CD14-positive monocyte (primary cell): ENCODE measurements around the gene SHROOM2. TPM values are rescaled to one million over a fixed set of nuclear protein-coding genes. Genes with fewer than 3 reads are reported as not detected.

Experiments
- DNase-seq, 3 donors: peaks; one replicate each; pipeline ENCODE4 v3.0.0-alpha.2; 2011 to 2022
- H2AFZ ChIP-seq: 2 replicates; pipeline ENCODE4 v1.6.0; 2012; ENCODE audit warnings: mild to moderate bottlenecking, low read depth, low read length, inconsistent platforms; ENCODE audit not compliant: insufficient read depth, poor library complexity, severe bottlenecking
- H3K27ac ChIP-seq, 2 donors: 1 replicate in 1 of 2; 2 replicates in 1 of 2; pipeline ENCODE4 v1.5.1; 2012 to 2013; ENCODE audit warnings: low read length in 2 of 2, control low read depth in 1 of 2, inconsistent platforms in 1 of 2, low read depth in 1 of 2, mild to moderate bottlenecking in 1 of 2
- H3K27me3 ChIP-seq, 2 donors: one replicate each; pipeline versions ENCODE4 v1.6.0 to v1.6.1; 2011 to 2013; ENCODE audit warnings: low read length in 2 of 2; ENCODE audit not compliant: control insufficient read depth in 2 of 2, insufficient read depth in 2 of 2
- H3K36me3 ChIP-seq, 2 donors: replicated peaks in 1 of 2; 1 replicate in 1 of 2; 2 replicates in 1 of 2; pipeline versions ENCODE4 v1.5.1 to v1.6.1; 2012 to 2013; ENCODE audit warnings: low read length in 2 of 2, control low read depth in 1 of 2, inconsistent platforms in 1 of 2, mild to moderate bottlenecking in 1 of 2; ENCODE audit not compliant: insufficient read depth in 2 of 2, control insufficient read depth in 1 of 2
- H3K4me1 ChIP-seq, 2 donors: 1 replicate in 1 of 2; 2 replicates in 1 of 2; pipeline versions ENCODE4 v1.5.1 to v1.6.1; 2012 to 2013; ENCODE audit warnings: low read length in 2 of 2, control low read depth in 1 of 2, inconsistent platforms in 1 of 2, mild to moderate bottlenecking in 1 of 2, moderate library complexity in 1 of 2; ENCODE audit not compliant: insufficient read depth in 2 of 2, control insufficient read depth in 1 of 2
- H3K4me2 ChIP-seq: replicated peaks from 2 replicates; pipeline ENCODE3; 2012; ENCODE audit warnings: low read length, moderate library complexity, mild to moderate bottlenecking; ENCODE audit not compliant: poor library complexity, severe bottlenecking; ENCODE audit errors: extremely low read depth
- H3K4me3 ChIP-seq, 3 experiments: fragments of 200-600 bp in 1 of 3; sonication (generic) in 1 of 3; replicated peaks in 1 of 3; 1 replicate in 2 of 3; 2 replicates in 1 of 3; pipeline ENCODE4 v1.5.1; 2011 to 2013; ENCODE audit warnings: low read length in 3 of 3, mild to moderate bottlenecking in 3 of 3, control low read depth in 2 of 3, low read depth in 2 of 3, inconsistent platforms in 1 of 3, moderate library complexity in 1 of 3
- H3K79me2 ChIP-seq: 2 replicates; pipeline ENCODE4 v1.6.0; 2012; ENCODE audit warnings: mild to moderate bottlenecking, control low read depth, inconsistent platforms, low read length, moderate library complexity; ENCODE audit not compliant: insufficient read depth
- H3K9ac ChIP-seq: 2 replicates; pipeline ENCODE4 v1.6.0; 2017; ENCODE audit warnings: low read length, mild to moderate bottlenecking; ENCODE audit not compliant: insufficient read depth, poor library complexity, severe bottlenecking
- H3K9me3 ChIP-seq, 2 donors: replicated peaks in 1 of 2; 1 replicate in 1 of 2; 2 replicates in 1 of 2; pipeline versions ENCODE4 v1.5.1 to v1.6.1; 2012 to 2013; ENCODE audit warnings: low read length in 2 of 2, control low read depth in 1 of 2; ENCODE audit not compliant: control insufficient read depth in 1 of 2, insufficient read depth in 1 of 2
- H4K20me1 ChIP-seq: 2 replicates; pipeline ENCODE4 v1.6.0; 2012; ENCODE audit warnings: mild to moderate bottlenecking, low read length, control low read depth, moderate library complexity; ENCODE audit not compliant: insufficient read depth
- H3K27ac Mint-ChIP-seq, 7 donors: one replicate each; pipeline ENCODE4 v1.8.0; 2020; ENCODE audit warnings: mild to moderate bottlenecking in 7 of 7, mixed read lengths in 7 of 7, moderate library complexity in 6 of 7, inconsistent platforms in 2 of 7
- H3K27me3 Mint-ChIP-seq, 3 donors: one replicate each; pipeline ENCODE4 v1.8.0; 2021 to 2022; ENCODE audit warnings: low read depth in 3 of 3, mild to moderate bottlenecking in 3 of 3, mixed read lengths in 3 of 3, moderate library complexity in 3 of 3, inconsistent platforms in 1 of 3
- H3K36me3 Mint-ChIP-seq, 2 donors: one replicate each; pipeline ENCODE4 v1.8.0; 2020; ENCODE audit warnings: mixed read lengths in 2 of 2, inconsistent platforms in 1 of 2, mild to moderate bottlenecking in 1 of 2
- H3K4me1 Mint-ChIP-seq: one replicate; pipeline ENCODE4 v1.8.0; 2020; ENCODE audit warnings: mild to moderate bottlenecking, mixed read lengths
- H3K4me3 Mint-ChIP-seq, 2 donors: one replicate each; pipeline ENCODE4 v1.8.0; 2020; ENCODE audit warnings: mild to moderate bottlenecking in 2 of 2, mixed read lengths in 2 of 2, moderate library complexity in 1 of 2
- H3K9me3 Mint-ChIP-seq, 7 donors: one replicate each; pipeline ENCODE4 v1.8.0; 2020 to 2022; ENCODE audit warnings: mixed read lengths in 7 of 7, mild to moderate bottlenecking in 6 of 7, moderate library complexity in 6 of 7, inconsistent platforms in 2 of 7
- CTCF ChIP-seq: fragments of 200-600 bp; IDR thresholded peaks from one replicate; pipeline ENCODE4 v1.8.0; 2022; ENCODE audit warnings: antibody characterized with exemption, mild to moderate bottlenecking
- WGBS: methylation state at CpG from one replicate; pipeline ENCODE4 v1.1.5; 2013; ENCODE audit warnings: missing lambda C conversion rate; ENCODE audit not compliant: insufficient coverage; 5-methylcytosine and 5-hydroxymethylcytosine counted together
- intact Hi-C, 2 donors: fragments of 100-400 bp; cut with micrococcal nuclease; formaldehyde crosslinking; loops; one replicate each; pipeline versions ENCODE4 v1.15.0 to v1.15.1; 2023
- polyA plus RNA-seq, 3 donors: library from polyadenylated mRNA; depleted of rRNA in 1 of 3; unstranded in 2 of 3; stranded (reverse) in 1 of 3; fragments of 300-500 nt in 2 of 3; fragments of >200 nt in 1 of 3; fragmentation: Illumina TruSeq in 2 of 3; gene quantifications; 1 replicate in 2 of 3; 2 replicates in 1 of 3; pipeline ENCODE4 v1.2.3, GENCODE V29; 2012 to 2021

SHROOM2 gene
- polyA plus RNA-seq, 3 donors: not detected

GRCh38 chrX:9884031-9884779 lies 98.0 kb downstream of the SHROOM2 start:
- no peak overlapping the region for H3K4me3 Mint-ChIP-seq
- H3K27me3 Mint-ChIP-seq: peaks cover 5 to 15% (median 8%) of the 10 kb centered on the region in 3 donors
- TF ChIP-seq CTCF: no peak
- no peak overlapping the region for H3K9ac ChIP-seq
- peaks cover 9% of the 10 kb centered on the region for H3K4me1 Mint-ChIP-seq
- H3K27ac ChIP-seq: no peak overlapping the region
- no peak overlapping the region for H2AFZ ChIP-seq
- no peaks in the 10 kb centered on the region for H4K20me1 ChIP-seq
- no peaks in the 10 kb centered on the region for H3K27me3 ChIP-seq
- no peaks in the 10 kb centered on the region for H3K36me3 ChIP-seq
- DNase-seq: no peak
- intact Hi-C loops: no loop called here
- H3K4me1 ChIP-seq: peaks cover 10 to 12% of the 10 kb centered on the region in 2 donors
- H3K36me3 Mint-ChIP-seq: no peaks in the 10 kb centered on the region
- no CpG with 5 or more reads among the region's 9 CpGs for WGBS
- no peaks in the 10 kb centered on the region for H3K79me2 ChIP-seq
- H3K9me3 Mint-ChIP-seq: no peaks in the 10 kb centered on the region
- no peaks in the 10 kb centered on the region for H3K9me3 ChIP-seq
- no peak overlapping the region for H3K4me3 ChIP-seq
- H3K4me2 ChIP-seq: no peak overlapping the region
- no peak overlapping the region for H3K27ac Mint-ChIP-seq

GRCh38 chrX:9885150-9885549 lies 98.9 kb downstream of the SHROOM2 start:
- H3K79me2 ChIP-seq: no peaks in the 10 kb centered on the region
- peak; percentile 51 to 63 (median 56) for DNase-seq
- Mint-ChIP-seq H3K9me3 (no peaks in the 10 kb centered on the region), H3K4me1 (peaks cover 9% of the 10 kb centered on the region), H3K27ac (no peak overlapping the region), H3K27me3 (peaks cover 3 to 8% (median 8%) of the 10 kb centered on the region in 3 donors), H3K36me3 (no peaks in the 10 kb centered on the region), H3K4me3 (no peak overlapping the region)
- H3K4me3 ChIP-seq: no peak overlapping the region
- no peak overlapping the region for H3K27ac ChIP-seq
- no peak overlapping the region for H3K4me2 ChIP-seq
- H3K4me1 ChIP-seq: peaks cover 10 to 12% of the 10 kb centered on the region in 2 donors
- 0% methylated on average over 4 of the region's 8 CpGs for WGBS
- no peaks in the 10 kb centered on the region for H3K27me3 ChIP-seq
- H3K9me3 ChIP-seq: no peaks in the 10 kb centered on the region
- H4K20me1 ChIP-seq: no peaks in the 10 kb centered on the region
- H3K36me3 ChIP-seq: no peaks in the 10 kb centered on the region
- intact Hi-C loops: loop anchor here (5.0 kb wide), 1 partner anchor 232 kb away; no protein-coding TSS in a partner anchor
- peak overlapping the region; percentile 21 for H2AFZ ChIP-seq
- TF ChIP-seq CTCF: peak; percentile 65
- no peak overlapping the region for H3K9ac ChIP-seq
